GM12892 (cell line): ENCODE measurements around the gene RAD23B.

Experiments used
- POLR2A ChIP-seq: IDR thresholded peaks from 2 replicates; pipeline ENCODE4 v1.6.1; 2011; ENCODE audit warnings: low read depth, low read length, control low read depth
- POLR2AphosphoS5 ChIP-seq: IDR thresholded peaks from 2 replicates; pipeline ENCODE4 v1.6.1; 2011; ENCODE audit warnings: low read depth, low read length, control low read depth
- TAF1 ChIP-seq: IDR thresholded peaks from 2 replicates; pipeline ENCODE4 v1.6.1; 2011; ENCODE audit warnings: low read depth, mild to moderate bottlenecking, control low read depth, low read length, borderline replicate concordance

GRCh38 chr9:107277801-107278200 lies 5.3 kb upstream of the RAD23B start:
- TF ChIP-seq TAF1 (no peak), POLR2A (no peak), POLR2AphosphoS5 (no peak)
